ENCODE results near the gene GRIA4. TPM values are rescaled to one million over a fixed set of nuclear protein-coding genes. Genes with fewer than 3 reads are reported as not detected.

GRIA4 gene
- polyA plus RNA-seq, 1 donor, result 7.3 TPM

GRCh38 chr11:105603156-105603555 lies 6.7 kb upstream of the GRIA4 start:
- H3K4me3 ChIP-seq (ENCODE audit: low read length), result no peak overlapping the region
- DNase-seq, result no peak
- H3K27ac ChIP-seq (ENCODE audit: low read length), result no peak overlapping the region
- no peaks in the 10 kb centered on the region for H3K4me1 ChIP-seq (ENCODE audit: control insufficient read depth, insufficient read depth, low read length)
- H3K9me3 ChIP-seq (ENCODE audit: control insufficient read depth, low read depth, low read length), result no peaks in the 10 kb centered on the region
- H3K36me3 ChIP-seq (ENCODE audit: control insufficient read depth, insufficient read depth, low read length), result no peaks in the 10 kb centered on the region
- H3K27me3 ChIP-seq (ENCODE audit: control insufficient read depth, insufficient read depth, low read length), result no peaks in the 10 kb centered on the region

- peaks cover 5% of the 10 kb centered on the region for H3K27me3 ChIP-seq (ENCODE audit: control insufficient read depth, insufficient read depth, low read length)
- H3K36me3 ChIP-seq (ENCODE audit: control insufficient read depth, insufficient read depth, low read length), result no peaks in the 10 kb centered on the region
- DNase-seq, result peak; percentile 36 to 71
- no peaks in the 10 kb centered on the region for H3K4me1 ChIP-seq (ENCODE audit: control insufficient read depth, insufficient read depth, low read length)
- H3K4me3 ChIP-seq (ENCODE audit: low read length), result peak overlapping the region; percentile 68
- 11% methylated on average over 3 of the region's 7 CpGs for WGBS (ENCODE audit: insufficient coverage, low lambda C conversion rate)
- H3K27ac ChIP-seq (ENCODE audit: low read length), result peak overlapping the region; percentile 52
- H3K9me3 ChIP-seq (ENCODE audit: control insufficient read depth, low read depth, low read length), result peaks cover 2% of the 10 kb centered on the region
These were observed 512 bp upstream of the GRIA4 start for GRCh38 chr11:105609341-105609781.

GRCh38 chr11:105610871-105611571 lies 1.1 kb downstream of the GRIA4 start:
- Histone ChIP-seq H3K4me3 (ENCODE audit: low read length) (peak overlapping the region; percentile 68), H3K4me1 (ENCODE audit: control insufficient read depth, insufficient read depth, low read length) (no peaks in the 10 kb centered on the region), H3K27ac (ENCODE audit: low read length) (peak overlapping the region; percentile 52), H3K36me3 (ENCODE audit: control insufficient read depth, insufficient read depth, low read length) (no peaks in the 10 kb centered on the region), H3K9me3 (ENCODE audit: control insufficient read depth, low read depth, low read length) (peaks cover 2% of the 10 kb centered on the region), H3K27me3 (ENCODE audit: control insufficient read depth, insufficient read depth, low read length) (peaks cover 5% of the 10 kb centered on the region)
- WGBS (ENCODE audit: insufficient coverage, low lambda C conversion rate), result 5% methylated on average over 3 of the region's 21 CpGs
- peak in 1 of 2 donors; percentile 50 for DNase-seq

- H3K36me3 ChIP-seq (ENCODE audit: control insufficient read depth, insufficient read depth, low read length), result no peaks in the 10 kb centered on the region
- peak overlapping the region; percentile 68 for H3K4me3 ChIP-seq (ENCODE audit: low read length)
- whole genome bisulfite sequencing (ENCODE audit: insufficient coverage, low lambda C conversion rate), result 10% methylated on average over 2 of the region's 12 CpGs
- H3K4me1 ChIP-seq (ENCODE audit: control insufficient read depth, insufficient read depth, low read length), result no peaks in the 10 kb centered on the region
- H3K9me3 ChIP-seq (ENCODE audit: control insufficient read depth, low read depth, low read length), result peaks cover 2% of the 10 kb centered on the region
- peak in 1 of 2 donors; percentile 80 for DNase-seq
- peak overlapping the region; percentile 52 for H3K27ac ChIP-seq (ENCODE audit: low read length)
- H3K27me3 ChIP-seq (ENCODE audit: control insufficient read depth, insufficient read depth, low read length), result peaks cover 5% of the 10 kb centered on the region
These were observed 1.9 kb downstream of the GRIA4 start for GRCh38 chr11:105611572-105612441.

- H3K27me3 ChIP-seq (ENCODE audit: control insufficient read depth, insufficient read depth, low read length), result peaks cover 5% of the 10 kb centered on the region
- no peaks in the 10 kb centered on the region for H3K4me1 ChIP-seq (ENCODE audit: control insufficient read depth, insufficient read depth, low read length)
- peaks cover 2% of the 10 kb centered on the region for H3K9me3 ChIP-seq (ENCODE audit: control insufficient read depth, low read depth, low read length)
- no peaks in the 10 kb centered on the region for H3K36me3 ChIP-seq (ENCODE audit: control insufficient read depth, insufficient read depth, low read length)
- peak in 1 of 2 donors; percentile 76 for DNase-seq
- peak overlapping the region; percentile 68 for H3K4me3 ChIP-seq (ENCODE audit: low read length)
- WGBS (ENCODE audit: insufficient coverage, low lambda C conversion rate), result no CpG with 5 or more reads among the region's 4 CpGs
- peak overlapping the region; percentile 52 for H3K27ac ChIP-seq (ENCODE audit: low read length)
These were observed 2.9 kb downstream of the GRIA4 start for GRCh38 chr11:105612771-105613170.

GRCh38 chr11:105613183-105613582 lies 3.3 kb downstream of the GRIA4 start:
- DNase-seq, result no peak
- H3K9me3 ChIP-seq (ENCODE audit: control insufficient read depth, low read depth, low read length), result peaks cover 2% of the 10 kb centered on the region
- H3K4me3 ChIP-seq (ENCODE audit: low read length), result peak overlapping the region; percentile 68
- H3K27ac ChIP-seq (ENCODE audit: low read length), result peak overlapping the region; percentile 52
- H3K27me3 ChIP-seq (ENCODE audit: control insufficient read depth, insufficient read depth, low read length), result peaks cover 5% of the 10 kb centered on the region
- no peaks in the 10 kb centered on the region for H3K36me3 ChIP-seq (ENCODE audit: control insufficient read depth, insufficient read depth, low read length)
- H3K4me1 ChIP-seq (ENCODE audit: control insufficient read depth, insufficient read depth, low read length), result no peaks in the 10 kb centered on the region

- Histone ChIP-seq H3K27me3 (ENCODE audit: control insufficient read depth, insufficient read depth, low read length) (no peaks in the 10 kb centered on the region), H3K4me1 (ENCODE audit: control insufficient read depth, insufficient read depth, low read length) (no peaks in the 10 kb centered on the region), H3K27ac (ENCODE audit: low read length) (no peak overlapping the region), H3K9me3 (ENCODE audit: control insufficient read depth, low read depth, low read length) (no peaks in the 10 kb centered on the region), H3K4me3 (ENCODE audit: low read length) (no peak overlapping the region), H3K36me3 (ENCODE audit: control insufficient read depth, insufficient read depth, low read length) (no peaks in the 10 kb centered on the region)
- no peak for DNase-seq
- WGBS (ENCODE audit: insufficient coverage, low lambda C conversion rate), result 100% methylated on average over 2 of the region's 2 CpGs
These were observed 8.6 kb downstream of the GRIA4 start for GRCh38 chr11:105618343-105618955.

- Histone ChIP-seq H3K36me3 (ENCODE audit: control insufficient read depth, insufficient read depth, low read length) (no peaks in the 10 kb centered on the region), H3K27me3 (ENCODE audit: control insufficient read depth, insufficient read depth, low read length) (no peaks in the 10 kb centered on the region), H3K9me3 (ENCODE audit: control insufficient read depth, low read depth, low read length) (no peaks in the 10 kb centered on the region), H3K27ac (ENCODE audit: low read length) (no peak overlapping the region), H3K4me1 (ENCODE audit: control insufficient read depth, insufficient read depth, low read length) (no peaks in the 10 kb centered on the region), H3K4me3 (ENCODE audit: low read length) (no peak overlapping the region)
- no peak for DNase-seq
These were observed 9.7 kb downstream of the GRIA4 start for GRCh38 chr11:105619556-105619955.

GRCh38 chr11:105622016-105622415 lies 12.1 kb downstream of the GRIA4 start:
- no CpG with 5 or more reads among the region's 2 CpGs for WGBS (ENCODE audit: insufficient coverage, low lambda C conversion rate)

GRCh38 chr11:105632316-105632715 lies 22.4 kb downstream of the GRIA4 start:
- Histone ChIP-seq H3K9me3 (ENCODE audit: control insufficient read depth, low read depth, low read length) (no peaks in the 10 kb centered on the region), H3K27me3 (ENCODE audit: control insufficient read depth, insufficient read depth, low read length) (no peaks in the 10 kb centered on the region), H3K4me3 (ENCODE audit: low read length) (no peak overlapping the region), H3K27ac (ENCODE audit: low read length) (no peak overlapping the region), H3K4me1 (ENCODE audit: control insufficient read depth, insufficient read depth, low read length) (no peaks in the 10 kb centered on the region), H3K36me3 (ENCODE audit: control insufficient read depth, insufficient read depth, low read length) (no peaks in the 10 kb centered on the region)
- DNase-seq, result no peak

More at GRCh38 chr11:105622016-105622415, 12.1 kb downstream of the GRIA4 start:
- H3K4me3 ChIP-seq (ENCODE audit: low read length), result no peak overlapping the region
- no peaks in the 10 kb centered on the region for H3K36me3 ChIP-seq (ENCODE audit: control insufficient read depth, insufficient read depth, low read length)
- H3K27ac ChIP-seq (ENCODE audit: low read length), result no peak overlapping the region
- no peaks in the 10 kb centered on the region for H3K9me3 ChIP-seq (ENCODE audit: control insufficient read depth, low read depth, low read length)
- DNase-seq, result no peak
- H3K4me1 ChIP-seq (ENCODE audit: control insufficient read depth, insufficient read depth, low read length), result no peaks in the 10 kb centered on the region
- H3K27me3 ChIP-seq (ENCODE audit: control insufficient read depth, insufficient read depth, low read length), result no peaks in the 10 kb centered on the region

Data from large intestine (tissue), 3 donors.